ENCODE data around the gene SPACA4.

SPACA4 gene

DNA sequence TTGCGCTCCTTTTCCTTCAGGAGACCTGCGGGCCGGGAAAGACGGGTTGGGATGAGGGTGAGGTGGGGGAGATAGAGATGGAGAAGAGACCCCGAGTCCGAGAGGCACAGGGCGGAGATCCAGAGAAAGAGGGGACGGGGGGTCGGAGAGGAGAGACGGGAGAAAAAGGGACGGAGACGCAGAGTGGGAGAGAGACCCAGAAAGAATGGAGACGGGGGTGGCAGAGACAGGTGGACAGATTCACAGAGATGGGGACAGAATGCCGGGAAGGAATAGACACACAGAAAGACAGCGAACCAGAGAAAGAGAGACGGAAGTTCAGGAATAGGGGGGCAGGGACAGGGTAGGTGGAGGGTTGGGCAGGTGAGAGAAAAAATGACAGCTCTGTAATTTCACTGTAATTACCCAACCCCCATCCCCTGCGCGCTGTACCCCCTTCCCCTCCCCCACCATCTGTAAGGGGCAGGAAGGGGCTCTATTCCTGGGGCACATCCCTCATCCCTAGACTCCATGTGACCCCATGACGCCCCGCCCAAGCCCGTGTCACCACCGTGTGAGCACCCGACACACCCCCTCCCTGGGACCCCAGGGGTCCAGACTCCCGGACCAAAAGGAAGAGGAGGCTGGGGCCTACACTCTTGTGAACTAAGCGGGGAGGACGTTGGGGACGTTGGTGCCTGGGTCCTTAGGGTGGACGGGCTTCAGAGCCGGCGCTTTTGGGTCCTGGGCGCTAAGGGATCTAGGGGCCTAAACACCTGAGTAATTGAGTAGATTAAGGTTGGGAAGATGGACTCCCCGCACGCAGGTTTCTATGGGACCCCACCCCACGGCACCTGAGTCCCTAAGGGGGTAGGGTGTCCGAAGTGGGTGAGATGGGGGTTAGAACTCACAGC is 29.7 kb downstream of the SPACA4 start:
- peak overlapping the region; percentile 42 for H3K27ac ChIP-seq
- no peak for DNase-seq
- H3K27me3 ChIP-seq (ENCODE audit: insufficient read depth, low read depth, severe bottlenecking), result no peaks in the 10 kb centered on the region
- H3K9me3 ChIP-seq (ENCODE audit: severe bottlenecking), result no peaks in the 10 kb centered on the region
- H3K4me3 ChIP-seq (ENCODE audit: low read depth, low read length), result peak overlapping the region; percentile 42
- TF ChIP-seq, protein P1, sequence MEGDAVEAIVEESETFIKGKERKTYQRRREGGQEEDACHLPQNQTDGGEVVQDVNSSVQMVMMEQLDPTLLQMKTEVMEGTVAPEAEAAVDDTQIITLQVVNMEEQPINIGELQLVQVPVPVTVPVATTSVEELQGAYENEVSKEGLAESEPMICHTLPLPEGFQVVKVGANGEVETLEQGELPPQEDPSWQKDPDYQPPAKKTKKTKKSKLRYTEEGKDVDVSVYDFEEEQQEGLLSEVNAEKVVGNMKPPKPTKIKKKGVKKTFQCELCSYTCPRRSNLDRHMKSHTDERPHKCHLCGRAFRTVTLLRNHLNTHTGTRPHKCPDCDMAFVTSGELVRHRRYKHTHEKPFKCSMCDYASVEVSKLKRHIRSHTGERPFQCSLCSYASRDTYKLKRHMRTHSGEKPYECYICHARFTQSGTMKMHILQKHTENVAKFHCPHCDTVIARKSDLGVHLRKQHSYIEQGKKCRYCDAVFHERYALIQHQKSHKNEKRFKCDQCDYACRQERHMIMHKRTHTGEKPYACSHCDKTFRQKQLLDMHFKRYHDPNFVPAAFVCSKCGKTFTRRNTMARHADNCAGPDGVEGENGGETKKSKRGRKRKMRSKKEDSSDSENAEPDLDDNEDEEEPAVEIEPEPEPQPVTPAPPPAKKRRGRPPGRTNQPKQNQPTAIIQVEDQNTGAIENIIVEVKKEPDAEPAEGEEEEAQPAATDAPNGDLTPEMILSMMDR (IDR thresholded peaks at IDR 0.05; ENCODE audit: low read depth, low read length), result no peak
- H3K36me3 ChIP-seq, result peaks cover 9% of the 10 kb centered on the region

DNA sequence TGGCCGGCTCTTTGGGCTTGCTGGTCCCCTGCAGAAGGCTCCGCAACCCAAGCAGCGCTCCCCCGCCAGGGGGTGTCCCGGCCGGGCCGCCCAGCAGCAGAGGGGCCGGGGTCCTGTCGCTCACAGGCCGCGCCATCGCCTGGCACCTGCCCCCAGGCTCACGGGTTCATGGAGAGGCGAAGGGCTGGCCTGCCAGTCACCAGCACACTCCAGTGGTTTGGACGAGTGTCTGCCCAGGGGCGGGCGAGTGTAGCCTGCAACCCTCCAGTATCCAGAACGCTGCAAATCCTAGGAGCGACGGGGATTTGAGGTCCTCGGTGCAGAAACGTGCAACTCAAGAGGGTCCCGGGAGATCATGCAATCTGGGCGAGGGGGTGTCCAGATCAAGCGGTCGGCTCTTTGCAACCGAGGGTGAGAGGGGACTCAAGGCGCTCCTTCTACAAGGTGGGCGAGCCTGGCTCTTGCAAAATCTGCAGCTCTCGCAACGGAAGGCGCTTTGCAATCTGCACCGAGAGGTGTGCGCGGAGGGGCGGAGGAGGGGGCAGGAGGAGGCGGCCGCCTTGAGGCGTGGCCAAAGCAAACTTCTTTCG is 30.4 kb downstream of the SPACA4 start, which contains the start of gene DBP:
Gene DBP, minus strand, starts transcription at position 521 of the 590 bp plus-strand sequence. Its CDS starts 385 bp downstream, at position 136.
- DNase-seq, result no peak
- peaks cover 4% of the 10 kb centered on the region; the same call in 1 of the 2 replicates for H3K36me3 ChIP-seq
- H3K27ac ChIP-seq, result peak within 1 kb of the TSS; percentile 94
- no peaks in the 10 kb centered on the region for H3K9me3 ChIP-seq (ENCODE audit: severe bottlenecking)
- H3K27me3 ChIP-seq (ENCODE audit: insufficient read depth, low read depth, severe bottlenecking), result no peaks in the 10 kb centered on the region
- H3K4me3 ChIP-seq (ENCODE audit: low read depth, low read length), result peak within 1 kb of the TSS; percentile 73
- TF ChIP-seq, protein P1 (IDR thresholded peaks at IDR 0.05; ENCODE audit: low read depth, low read length), result no peak

DNA sequence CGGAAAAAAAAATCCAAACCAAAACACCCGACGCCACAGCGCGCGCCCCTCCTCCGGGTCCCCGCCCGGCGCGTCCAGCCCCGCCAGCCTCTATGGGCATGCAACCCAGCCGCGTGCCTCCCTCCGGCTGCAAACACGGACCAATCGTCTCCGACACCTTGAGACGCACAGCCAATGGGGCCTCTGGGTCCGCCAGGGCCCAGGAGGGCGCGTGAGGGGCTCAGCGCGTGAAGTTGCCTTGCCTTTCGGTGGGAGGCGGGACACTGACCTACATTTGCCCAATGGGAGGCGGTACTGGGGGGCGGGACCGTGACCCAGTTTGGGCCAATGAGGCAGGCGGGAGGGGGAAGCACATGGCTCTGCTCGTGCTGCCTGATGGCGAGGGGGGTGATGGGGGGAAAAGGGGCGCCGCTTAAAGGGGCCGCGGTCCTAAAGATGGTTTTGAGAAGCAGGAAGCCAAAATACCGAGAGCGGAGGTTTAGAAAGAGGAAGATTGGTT is 31.0 kb downstream of the SPACA4 start:
- H3K27me3 ChIP-seq (ENCODE audit: insufficient read depth, low read depth, severe bottlenecking), result no peaks in the 10 kb centered on the region
- H3K27ac ChIP-seq, result peak overlapping the region; percentile 94
- H3K36me3 ChIP-seq, result peaks cover 1% of the 10 kb centered on the region; the same call in 1 of the 2 replicates
- peak overlapping the region; percentile 73 for H3K4me3 ChIP-seq (ENCODE audit: low read depth, low read length)
- DNase-seq, result peak; percentile 100
- no peaks in the 10 kb centered on the region for H3K9me3 ChIP-seq (ENCODE audit: severe bottlenecking)
- TF ChIP-seq, protein P1 (IDR thresholded peaks at IDR 0.05; ENCODE audit: low read depth, low read length), result no peak

DNA sequence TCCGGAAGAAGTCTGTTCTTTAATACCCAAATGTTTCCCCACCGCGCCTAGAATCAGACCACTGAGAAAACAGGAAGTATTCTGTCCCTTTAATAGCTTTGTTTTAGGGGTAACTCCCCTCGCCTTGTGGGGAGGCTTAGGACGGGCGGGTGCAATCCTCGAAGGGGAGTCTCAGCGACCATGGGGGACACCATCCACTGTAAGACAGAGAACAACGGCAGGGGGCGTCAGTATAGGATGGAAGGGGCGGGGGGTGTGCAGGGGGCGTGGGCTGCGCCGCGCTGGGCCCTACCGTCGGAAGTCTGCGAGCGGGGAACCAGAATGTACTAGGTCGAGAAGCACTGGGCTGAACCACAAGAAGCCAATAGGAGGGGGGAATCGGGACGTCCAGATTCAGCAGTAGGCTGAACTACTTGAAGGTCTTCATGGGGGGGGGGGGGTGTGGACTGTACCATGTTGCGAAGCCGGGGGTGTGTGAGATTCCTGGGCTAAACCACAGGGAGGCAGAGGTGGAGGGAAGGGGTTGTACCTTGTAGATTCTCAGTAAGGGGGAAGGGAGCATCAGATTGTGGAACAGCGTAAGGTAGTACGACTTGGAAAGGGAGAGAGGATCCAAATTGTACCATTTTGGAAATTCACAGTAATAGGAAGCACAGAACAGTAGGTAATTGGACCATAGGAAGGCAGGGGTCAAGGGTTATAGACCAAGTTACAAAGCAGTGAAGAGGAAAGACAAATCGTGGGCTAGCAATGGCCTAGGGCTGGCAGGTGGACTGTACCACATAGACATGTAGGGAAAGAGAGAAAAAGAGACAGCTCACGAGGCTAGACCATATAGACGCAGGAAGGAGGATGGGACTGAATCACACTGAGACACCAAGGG is 31.6 kb downstream of the SPACA4 start:
- DNase-seq, result peak; percentile 91
- H3K4me3 ChIP-seq (ENCODE audit: low read depth, low read length), result peak overlapping the region; percentile 73
- H3K9me3 ChIP-seq (ENCODE audit: severe bottlenecking), result no peaks in the 10 kb centered on the region
- H3K27me3 ChIP-seq (ENCODE audit: insufficient read depth, low read depth, severe bottlenecking), result no peaks in the 10 kb centered on the region
- peak overlapping the region; percentile 94 for H3K27ac ChIP-seq
- no peaks in the 10 kb centered on the region for H3K36me3 ChIP-seq
- TF ChIP-seq, protein P1 (IDR thresholded peaks at IDR 0.05; ENCODE audit: low read depth, low read length), result no peak

DNA sequence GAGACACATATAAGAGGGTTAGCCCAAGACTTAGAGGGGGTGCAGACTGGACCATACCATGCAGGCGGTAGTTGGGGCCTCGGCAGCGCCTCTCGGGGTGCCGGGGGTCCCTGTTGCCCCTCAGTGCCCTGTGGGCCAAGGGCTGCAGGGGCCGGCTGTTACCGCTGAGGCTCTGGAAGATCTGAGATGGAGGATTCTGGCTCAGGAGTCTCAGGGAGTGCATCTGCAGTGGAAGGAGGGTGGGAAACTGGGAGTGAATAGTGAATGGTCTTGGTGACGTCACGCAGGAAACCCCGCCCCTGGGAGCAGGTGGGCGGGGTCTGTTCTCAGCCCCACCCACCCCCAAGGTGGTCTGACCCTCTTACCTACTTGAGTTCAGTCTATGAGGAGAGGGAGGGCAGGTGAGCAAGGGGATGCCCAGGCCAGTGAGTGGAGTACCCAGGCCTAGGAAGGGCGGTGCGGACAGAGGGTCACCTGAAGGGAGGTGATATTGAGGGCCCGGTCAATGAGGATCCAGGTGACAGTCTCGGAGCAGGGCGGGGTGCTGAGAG is 32.4 kb downstream of the SPACA4 start:
- Histone ChIP-seq H3K36me3 (no peaks in the 10 kb centered on the region), H3K27me3 (ENCODE audit: insufficient read depth, low read depth, severe bottlenecking) (no peaks in the 10 kb centered on the region), H3K9me3 (ENCODE audit: severe bottlenecking) (no peaks in the 10 kb centered on the region), H3K27ac (peak overlapping the region; percentile 94), H3K4me3 (ENCODE audit: low read depth, low read length) (peak overlapping the region; percentile 73; the same call in 1 of the 2 replicates)
- DNase-seq, result no peak
- TF ChIP-seq, protein P1 (IDR thresholded peaks at IDR 0.05; ENCODE audit: low read depth, low read length), result no peak
